Cerebellar cortex (tissue), 1 donor: ENCODE data around the gene HDAC10.
"Not testable (repeated sequence)": the region's sequence is repeated elsewhere in the genome, so short reads cannot be mapped to it uniquely, and the experiment has no call there.

Experiments used
- DNase-seq: peaks from one replicate; pipeline ENCODE4 v3.0.0-alpha.2; 2015; ENCODE audit warnings: low spot score

Gene HDAC10

GRCh38 chr22:50217543-50218152, 33.4 kb downstream of the HDAC10 start:
- DNase-seq = no peak

GRCh38 chr22:50216684-50217520, 34.2 kb downstream of the HDAC10 start:
- no peak for DNase-seq

GRCh38 chr22:50216055-50216683, 34.9 kb downstream of the HDAC10 start:
- DNase-seq = no peak

DNA sequence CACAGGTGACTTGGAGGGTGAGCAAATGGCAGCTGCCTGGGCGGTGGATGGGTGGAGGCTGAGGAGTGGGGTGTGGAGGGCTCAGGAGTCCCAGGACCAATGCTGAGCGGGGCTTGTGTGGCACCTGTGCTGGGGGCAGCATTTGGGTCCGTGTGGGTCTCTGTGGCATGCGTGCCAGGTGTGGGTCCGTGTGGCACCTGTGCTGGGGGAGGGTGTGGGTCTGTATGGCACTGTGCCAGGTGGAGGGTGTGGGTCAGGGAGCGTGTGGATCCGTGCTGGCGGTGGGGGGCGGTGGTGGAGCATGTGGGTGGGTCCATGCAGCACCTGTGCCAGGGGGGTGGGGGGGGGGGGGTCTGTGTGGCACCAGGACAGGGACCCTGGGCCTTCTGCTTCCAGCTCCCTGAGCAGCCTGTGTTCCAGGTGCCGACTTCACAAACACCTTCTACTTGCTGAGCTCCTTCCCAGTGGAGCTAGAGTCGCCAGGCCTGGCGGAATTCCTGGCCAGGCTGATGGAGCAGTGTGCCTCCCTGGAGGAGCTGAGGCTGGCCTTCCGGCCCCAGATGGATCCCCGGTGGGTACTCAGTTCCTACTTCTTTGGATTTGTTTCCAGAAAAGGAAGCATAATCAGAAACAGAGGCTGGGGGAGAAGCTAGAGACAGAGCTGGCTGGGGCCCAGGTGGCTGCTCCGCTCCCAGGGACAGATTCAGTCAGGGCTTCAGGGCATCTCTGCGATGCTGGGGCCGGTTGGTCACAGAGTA, 35.6 kb downstream of the HDAC10 start:
- DNase-seq = no peak

DNA sequence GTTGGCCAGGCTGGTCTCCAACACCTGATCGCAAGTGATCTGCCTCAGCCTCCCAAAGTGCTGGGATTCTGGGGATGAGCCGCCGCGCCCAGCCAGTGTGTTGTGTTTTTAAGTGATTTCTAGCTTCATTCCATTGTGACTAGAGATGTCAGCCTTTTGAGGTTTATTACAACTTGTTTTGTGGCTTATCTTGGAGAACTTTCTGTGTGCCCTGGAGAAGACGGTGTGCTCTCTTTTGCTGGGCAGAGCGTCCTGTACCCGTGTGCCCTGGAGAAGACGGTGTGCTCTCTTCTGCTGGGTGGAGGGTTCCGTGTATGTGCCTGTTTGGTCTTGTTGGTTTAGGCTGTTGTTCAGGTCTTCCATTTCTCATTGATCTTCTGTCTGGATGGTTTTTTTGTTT, 37.8 kb downstream of the HDAC10 start:
- DNase-seq = no peak

GRCh38 chr22:50211147-50211546, 39.9 kb downstream of the HDAC10 start:
- DNase-seq = no peak

DNA sequence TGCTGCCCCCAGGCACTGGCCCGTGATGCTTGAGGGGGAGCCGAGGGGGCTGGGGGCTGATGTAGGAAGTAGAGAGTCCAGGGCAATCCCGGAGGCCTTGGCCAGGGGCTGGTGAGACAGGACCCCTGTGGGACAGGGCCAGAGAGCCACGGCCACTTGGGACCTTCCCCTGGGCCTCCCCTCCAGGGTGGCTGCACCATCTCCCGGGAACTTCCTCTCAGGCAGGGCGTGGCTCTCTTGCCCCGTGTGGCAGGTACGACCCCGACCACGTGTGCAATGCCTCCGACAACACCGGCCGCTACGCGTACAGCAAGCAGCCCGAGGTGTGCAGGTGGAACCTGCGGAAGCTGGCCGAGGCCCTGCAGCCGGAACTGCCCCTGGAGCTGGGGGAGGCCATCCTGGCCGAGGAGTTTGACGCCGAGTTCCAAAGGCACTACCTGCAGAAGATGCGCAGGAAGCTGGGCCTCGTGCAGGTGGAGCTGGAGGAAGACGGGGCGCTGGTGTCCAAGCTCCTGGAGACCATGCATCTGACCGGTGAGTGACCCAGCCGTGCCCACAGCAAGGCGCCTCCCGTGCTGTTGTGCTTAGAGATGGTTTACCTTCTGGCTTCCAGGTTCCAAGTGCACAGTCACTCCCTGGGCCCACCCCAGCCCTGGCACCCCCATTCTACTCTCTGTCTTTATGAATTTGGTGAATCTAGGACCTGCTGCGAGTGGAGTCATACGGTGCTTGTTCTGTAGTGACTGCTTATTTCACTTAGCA, 40.5 kb downstream of the HDAC10 start:
- no peak for DNase-seq

DNA sequence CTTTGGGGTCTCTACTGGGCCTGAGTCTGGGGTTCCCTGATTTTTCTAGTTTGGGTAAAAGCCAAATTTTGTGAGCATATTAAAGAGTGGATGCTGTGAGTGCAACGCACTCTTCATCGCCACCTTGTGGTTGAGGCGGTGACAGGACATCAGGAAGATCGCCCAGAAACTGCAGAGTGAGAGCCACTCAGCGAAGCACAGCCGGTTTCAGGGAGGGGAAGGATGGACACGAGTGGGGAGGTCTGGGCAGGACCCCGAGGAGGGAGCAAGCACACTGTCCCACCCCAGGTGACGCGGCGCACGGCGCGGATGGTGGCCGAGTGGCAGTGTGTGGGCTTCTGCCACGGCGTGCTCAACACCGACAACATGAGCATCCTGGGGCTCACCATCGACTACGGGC, 41.2 kb downstream of the HDAC10 start:
- peak; percentile 85 for DNase-seq

DNA sequence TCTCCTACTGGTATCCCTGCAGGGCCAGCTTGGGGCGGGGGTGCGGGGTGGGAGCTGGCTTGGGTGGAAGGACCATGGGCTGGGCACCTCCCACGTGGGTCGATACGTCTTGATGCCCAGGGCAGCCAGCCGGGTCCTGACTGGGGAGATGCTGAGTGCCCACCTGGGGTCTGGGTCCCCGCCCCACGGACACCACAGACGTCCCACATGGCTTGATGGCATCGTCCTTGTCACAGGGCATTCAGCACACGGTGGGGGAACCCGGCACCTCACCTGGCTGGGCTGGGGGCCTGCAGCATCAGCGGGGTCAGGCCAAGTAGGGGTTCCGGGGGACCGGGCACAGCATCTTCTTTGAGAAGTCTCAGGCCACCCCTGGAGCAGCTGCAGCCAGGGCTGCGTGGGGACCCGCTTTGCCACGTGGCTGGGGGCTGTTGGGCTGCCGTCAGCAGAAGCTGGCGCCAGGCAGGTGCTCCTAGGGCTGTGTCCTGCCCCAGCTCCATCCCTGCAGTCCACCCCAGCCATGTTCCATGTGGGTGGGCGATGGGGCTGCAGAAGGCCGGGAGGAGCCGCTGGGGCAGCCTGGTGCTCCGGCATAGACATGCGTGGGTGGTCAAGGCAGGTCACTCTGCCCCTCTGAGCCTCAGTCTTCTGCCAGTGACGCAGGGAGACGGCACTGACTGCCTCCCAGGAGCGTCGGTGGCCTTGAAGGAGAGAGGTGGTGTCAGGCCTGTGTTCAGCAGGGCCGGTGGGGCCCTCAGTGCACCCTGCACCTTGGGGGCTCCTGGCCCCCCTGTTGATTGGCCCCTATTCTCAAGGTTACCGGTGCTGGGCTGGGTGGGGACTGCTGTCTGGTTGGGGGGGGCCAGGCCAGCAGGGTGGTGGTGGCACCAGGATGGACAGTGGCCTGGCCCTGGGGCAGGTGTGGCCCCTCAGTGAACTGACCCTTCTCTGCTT, 41.8 kb downstream of the HDAC10 start:
- DNase-seq = no peak

GRCh38 chr22:50208430-50208938, 42.6 kb downstream of the HDAC10 start:
- no peak for DNase-seq

- DNase-seq = no peak
Measured at GRCh38 chr22:50207383-50208140, 43.5 kb downstream of the HDAC10 start.

GRCh38 chr22:50206599-50206998, 44.5 kb downstream of the HDAC10 start:
- DNase-seq = no peak

DNA sequence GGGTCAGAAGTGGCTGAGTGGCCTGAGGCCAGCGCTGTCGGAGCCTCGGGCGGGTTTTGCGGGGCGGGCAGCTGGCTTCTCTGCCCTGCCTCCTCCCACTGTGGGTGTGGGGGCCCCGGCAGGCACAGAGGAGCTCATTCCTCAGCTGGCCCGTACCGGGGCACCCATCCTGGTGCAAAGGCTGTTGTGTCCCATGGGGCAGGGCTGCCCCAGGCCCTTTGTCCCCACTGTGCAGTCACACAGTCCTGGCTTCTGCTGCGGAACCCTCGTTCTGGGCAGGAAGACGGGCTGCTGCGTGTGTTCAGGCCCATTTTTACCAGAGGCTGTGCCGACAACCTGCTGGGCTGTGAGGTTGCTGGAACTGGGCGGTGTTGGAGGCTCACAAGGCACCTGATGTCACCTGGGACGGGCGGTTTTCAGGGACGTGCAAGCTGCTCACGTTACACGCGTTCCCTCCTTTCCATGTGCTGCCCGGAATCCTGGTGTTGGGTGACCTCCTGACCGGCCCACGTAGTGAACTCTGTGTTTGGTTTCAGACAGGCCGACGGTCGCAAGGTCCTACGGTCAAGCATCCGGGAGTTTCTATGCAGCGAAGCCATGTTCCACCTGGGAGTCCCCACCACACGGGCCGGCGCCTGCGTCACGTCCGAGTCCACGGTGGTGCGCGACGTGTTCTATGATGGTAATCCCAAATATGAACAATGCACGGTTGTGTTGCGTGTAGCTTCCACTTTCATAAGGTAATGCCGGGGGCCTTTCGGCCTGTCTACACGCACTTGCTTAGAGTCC, 45.1 kb downstream of the HDAC10 start:
- DNase-seq = no peak

GRCh38 chr22:50204998-50205397, 46.1 kb downstream of the HDAC10 start:
- not testable (repeated sequence) for DNase-seq

GRCh38 chr22:50204571-50204970, 46.5 kb downstream of the HDAC10 start:
- DNase-seq = no peak

DNA sequence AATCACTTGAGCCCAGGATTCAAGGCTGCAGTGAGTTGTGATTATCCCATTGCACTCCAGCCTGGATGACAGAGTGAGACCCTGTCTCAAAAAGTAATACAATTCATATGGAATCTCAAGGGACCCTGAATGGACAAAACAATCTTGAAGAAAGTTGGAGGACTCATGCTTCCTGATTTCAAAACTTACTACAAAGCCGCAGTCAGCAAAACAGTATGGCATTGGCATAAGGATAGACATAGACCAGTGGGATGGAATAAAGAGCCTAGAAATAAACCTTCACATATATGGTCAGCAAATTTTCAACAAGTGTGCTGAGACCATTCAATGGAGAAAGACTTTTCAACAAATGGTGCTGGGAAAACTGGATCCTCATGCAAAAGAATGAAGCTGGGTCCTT, 47.8 kb downstream of the HDAC10 start:
- DNase-seq = no peak

- DNase-seq = no peak
Measured at GRCh38 chr22:50202130-50202666, 48.9 kb downstream of the HDAC10 start.
